HCT116 (cell line): ENCODE results near the gene KDM6B. TPM values are rescaled to one million over a fixed set of nuclear protein-coding genes. Genes with fewer than 3 reads are reported as not detected.
"Not testable (repeated sequence)": the region's sequence is repeated elsewhere in the genome, so short reads cannot be mapped to it uniquely, and the experiment has no call there.

Experiments
- ATAC-seq: fragments of 200-7000 bp; cut with Tn5 transposase; 2 replicates; pipeline ENCODE4 v1.9.1; 2020; ENCODE audit warnings: mild to moderate bottlenecking, moderate library complexity
- BruUV-seq: library from RNA; stranded (reverse); fragments of 400-500 nt; replicated peaks from 2 replicates; lab custom pipeline; 2021; lab: Mats Ljungman, UMichigan
- CTCF ChIA-PET: fragments of 300-600 bp; sonication (Branson Sonifier 250); formaldehyde crosslinking; loops from one replicate; lab custom pipeline; 2021; ENCODE audit warnings: antibody characterized with exemption; lab: Charles Lee
- POLR2A ChIA-PET: fragments of 300-600, 350-600 bp; sonication (Branson Sonifier 250); formaldehyde crosslinking; loops from one replicate; lab custom pipeline; 2021; ENCODE audit warnings: antibody characterized with exemption; lab: Charles Lee
- RAD21 ChIA-PET, 2 experiments: fragments of 300-600 bp; sonication (Branson Sonifier 250); formaldehyde crosslinking; loops; one replicate each; lab custom pipeline; 2023; ENCODE audit warnings: low total read pairs in 2 of 2; ENCODE audit not compliant: uncharacterized antibody in 2 of 2, unreplicated experiment in 2 of 2, low non-redundant PET in 1 of 2; lab: Charles Lee
- DNase-seq: peaks from one replicate; pipeline ENCODE4 v3.0.0-alpha.2; 2010; ENCODE audit warnings: low read depth, low spot score
- H2AFZ ChIP-seq: fragments of 200-600 bp; shearing (Covaris generic), sonication (generic); 2 replicates; pipeline ENCODE4 v1.6.1; 2017; ENCODE audit warnings: low read depth, mixed run types, mixed read lengths, antibody characterized with exemption, low read length; ENCODE audit not compliant: poor library complexity, severe bottlenecking
- H3K27ac ChIP-seq: 2 replicates; pipeline ENCODE4 v1.5.1; 2012; ENCODE audit warnings: low read depth, low read length
- H3K27me3 ChIP-seq: fragments of 200-600 bp; sonication (generic); 2 replicates; pipeline ENCODE4 v1.6.1; 2016; ENCODE audit warnings: mixed run types, low read length, mixed read lengths; ENCODE audit not compliant: insufficient read depth
- H3K36me3 ChIP-seq, 2 experiments: fragments of 200-500 bp in 1 of 2; fragments of 200-600 bp in 1 of 2; sonication (Bioruptor generic) in 1 of 2; sonication (generic) in 1 of 2; 2 replicates each; pipeline versions ENCODE4 v1.5.1 to v1.6.1; 2014 to 2016; ENCODE audit warnings: low read length in 2 of 2, inconsistent platforms in 1 of 2, mixed read lengths in 1 of 2, mixed run types in 1 of 2; ENCODE audit not compliant: insufficient read depth in 2 of 2, control insufficient read depth in 1 of 2
- H3K4me1 ChIP-seq, 2 experiments: fragments of 200-600 bp in 1 of 2; sonication (generic) in 1 of 2; 2 replicates each; pipeline versions ENCODE4 v1.5.1 to v1.6.1; 2012 to 2017; ENCODE audit warnings: low read length in 2 of 2, inconsistent platforms in 1 of 2, mild to moderate bottlenecking in 1 of 2, mixed read lengths in 1 of 2, mixed run types in 1 of 2, moderate library complexity in 1 of 2; ENCODE audit not compliant: insufficient read depth in 2 of 2, control insufficient read depth in 1 of 2
- H3K4me2 ChIP-seq: fragments of 200-600 bp; sonication (generic); 2 replicates; pipeline ENCODE4 v1.6.1; 2017; ENCODE audit warnings: mixed run types, low read length, mixed read lengths
- H3K4me3 ChIP-seq, 2 experiments: fragments of 200-600 bp in 1 of 2; sonication (generic) in 1 of 2; replicated peaks in 1 of 2; 2 replicates each; pipeline ENCODE4 v1.5.1; 2011 to 2016; ENCODE audit warnings: low read length in 2 of 2, control low read depth in 1 of 2, low read depth in 1 of 2, mild to moderate bottlenecking in 1 of 2, mixed read lengths in 1 of 2, mixed run types in 1 of 2
- H3K79me2 ChIP-seq: fragments of 200-600 bp; sonication (generic); 2 replicates; pipeline ENCODE4 v1.6.1; 2017; ENCODE audit warnings: mild to moderate bottlenecking, mixed run types, low read length, moderate library complexity, mixed read lengths; ENCODE audit not compliant: insufficient read depth
- H3K9ac ChIP-seq: fragments of 200-600 bp; sonication (generic); 2 replicates; pipeline ENCODE4 v1.6.1; 2016; ENCODE audit warnings: low read length, mixed read lengths
- H3K9me2 ChIP-seq: fragments of 200-600 bp; sonication (generic), shearing (Covaris generic); 2 replicates; pipeline ENCODE4 v1.6.1; 2017; ENCODE audit warnings: mixed run types, mild to moderate bottlenecking, moderate library complexity; ENCODE audit not compliant: insufficient read depth
- H3K9me3 ChIP-seq, 2 experiments: fragments of 200-500 bp in 1 of 2; fragments of 200-600 bp in 1 of 2; sonication (Bioruptor generic) in 1 of 2; sonication (generic) in 1 of 2; 2 replicates each; pipeline ENCODE4 v1.6.1; 2014 to 2017; ENCODE audit warnings: low read length in 2 of 2, mixed read lengths in 2 of 2, inconsistent platforms in 1 of 2, low read depth in 1 of 2, mild to moderate bottlenecking in 1 of 2, mixed run types in 1 of 2, moderate library complexity in 1 of 2; ENCODE audit not compliant: control insufficient read depth in 1 of 2, insufficient read depth in 1 of 2
- H4K20me1 ChIP-seq: fragments of 200-600 bp; sonication (generic), shearing (Covaris generic); 2 replicates; pipeline ENCODE4 v1.6.1; 2017; ENCODE audit warnings: mixed run types, mild to moderate bottlenecking, moderate library complexity; ENCODE audit not compliant: insufficient read depth
- CBX3 ChIP-seq: IDR thresholded peaks from 2 replicates; pipeline ENCODE4 v1.6.1; 2012; ENCODE audit warnings: low read depth
- CTCF ChIP-seq, 3 experiments: fragments of 200-600 bp in 1 of 3; sonication (generic) in 1 of 3; IDR thresholded peaks in 2 of 3; conservative IDR thresholded peaks in 1 of 3; 2 replicates each; pipeline ENCODE4 v1.5.1; 2012 to 2017; ENCODE audit warnings: low read depth in 2 of 3, low read length in 2 of 3, antibody characterized with exemption in 1 of 3, borderline replicate concordance in 1 of 3, control low read depth in 1 of 3, mild to moderate bottlenecking in 1 of 3, mixed read lengths in 1 of 3, mixed run types in 1 of 3, moderate library complexity in 1 of 3; ENCODE audit not compliant: insufficient read depth in 1 of 3
- ELF1 ChIP-seq: IDR thresholded peaks from 2 replicates; pipeline ENCODE4 v1.6.1; 2012; ENCODE audit warnings: low read depth, borderline replicate concordance
- EZH2 ChIP-seq: fragments of 200-600 bp; sonication (generic); IDR thresholded peaks from 2 replicates; pipeline ENCODE4 v1.6.1; 2017; ENCODE audit warnings: antibody characterized with exemption, mixed run types
- FOSL1 ChIP-seq: IDR thresholded peaks from 2 replicates; pipeline ENCODE4 v1.6.1; 2012; ENCODE audit warnings: low read depth
- JUND ChIP-seq: IDR thresholded peaks from 2 replicates; pipeline ENCODE4 v1.6.1; 2012
- MAX ChIP-seq: IDR thresholded peaks from 2 replicates; pipeline ENCODE4 v1.6.1; 2012
- POLR2AphosphoS5 ChIP-seq: IDR thresholded peaks from 2 replicates; pipeline ENCODE4 v1.6.1; 2011; ENCODE audit warnings: mild to moderate bottlenecking, low read depth, low read length, moderate library complexity
- REST ChIP-seq: IDR thresholded peaks from 2 replicates; pipeline ENCODE4 v1.6.1; 2012; ENCODE audit warnings: low read depth
- SP1 ChIP-seq: IDR thresholded peaks from 2 replicates; pipeline ENCODE4 v1.6.1; 2012; ENCODE audit warnings: low read depth
- TCF7L2 ChIP-seq: IDR thresholded peaks from 2 replicates; pipeline ENCODE4 v1.7.0; 2011; ENCODE audit warnings: borderline replicate concordance, inconsistent platforms; ENCODE audit not compliant: insufficient read depth, insufficient read length; ENCODE audit errors: extremely low read depth
- ZFX ChIP-seq: fragments of 450-650 bp; IDR thresholded peaks from 2 replicates; pipeline ENCODE4 v1.6.1; 2017
- intact Hi-C: fragments of 100-400 bp; cut with micrococcal nuclease; formaldehyde crosslinking; loops from 2 replicates; pipeline ENCODE4 v1.10.0; 2022
- total RNA-seq: library from RNA; stranded (reverse); gene quantifications from one replicate; pipeline ENCODE4 v1.2.1, GENCODE V29; 2021; ENCODE audit not compliant: unreplicated experiment

Gene KDM6B
- total RNA-seq, 1 experiment from 2014 or later, result 42.1 TPM

DNA sequence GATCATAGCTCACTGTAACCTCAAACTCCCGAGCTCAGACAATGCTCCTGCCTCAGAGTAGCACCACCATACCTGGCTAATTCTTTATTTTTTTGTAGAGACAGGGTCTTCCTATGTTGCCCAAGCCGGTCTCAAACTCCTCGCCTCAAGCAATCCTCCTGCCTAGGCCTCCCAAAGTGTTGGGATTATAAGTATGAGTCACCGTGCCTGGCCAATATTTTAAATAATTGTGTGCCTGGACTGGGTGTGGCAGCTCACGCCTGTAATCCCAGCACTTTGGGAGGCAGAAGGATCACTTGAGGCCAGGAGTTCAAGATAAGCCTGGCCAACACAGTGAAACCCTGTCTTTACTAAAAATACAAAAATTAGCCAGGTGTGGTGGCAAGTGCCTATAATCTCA lies 30.4 kb downstream of the KDM6B start:
- H4K20me1 ChIP-seq, H3K9me3 ChIP-seq, H3K4me3 ChIP-seq, H3K27ac ChIP-seq, DNase-seq, H2AFZ ChIP-seq, H3K9ac ChIP-seq, BruUV-seq, H3K9me2 ChIP-seq, intact Hi-C loops, H3K27me3 ChIP-seq: not testable (repeated sequence)
- TF ChIP-seq JUND, result peak; percentile 10; the same call in 1 of the 2 replicates
- 0 out of 2 replicates have a peak, but pooled peaks have one; percentile 19 for TF ChIP-seq MAX
- ChIA-PET CTCF (interaction anchor here (1.0 to 4.0 kb wide), 3 partner anchors 13 to 176 kb away, joined by 3 to 31 read pairs (median 4); no protein-coding TSS in a partner anchor), RAD21 (interaction anchor here (0.5 to 0.9 kb wide), 2 partner anchors 124 to 176 kb away, joined by 3 to 5 read pairs; no protein-coding TSS in a partner anchor), POLR2A (interaction anchor here (1.0 kb wide), 1 partner anchor 124 kb away, joined by 3 read pairs; no protein-coding TSS in a partner anchor)
- Histone ChIP-seq H3K36me3 (peaks cover 8 to 27% of the 10 kb centered on the region in 2 experiments; a peak in 3 of 4 replicates), H3K79me2 (peaks cover 17% of the 10 kb centered on the region), H3K4me2 (peak overlapping the region; percentile 17; the same call in 1 of the 2 replicates), H3K4me1 (peaks cover 3 to 15% of the 10 kb centered on the region in 2 experiments)
- peak; percentile 55 for ATAC-seq

- H3K9me2 ChIP-seq, result no peaks in the 10 kb centered on the region
- ATAC-seq, result peak; percentile 30; the same call in 1 of the 2 replicates
- no peaks in the 10 kb centered on the region for H4K20me1 ChIP-seq
- H3K27me3 ChIP-seq, result no peaks in the 10 kb centered on the region
- CTCF ChIA-PET, result interaction anchor here (4.0 kb wide), 1 partner anchor 175 kb away, joined by 31 read pairs; no protein-coding TSS in a partner anchor
- intact Hi-C loops, result no loop called here
- peaks cover 12% of the 10 kb centered on the region; the same call in 1 of the 2 replicates for H3K79me2 ChIP-seq
- POLR2A ChIA-PET, result interaction anchor here (0.6 kb wide), 1 partner anchor 10 kb away, joined by 4 read pairs; no protein-coding TSS in a partner anchor
- no peak overlapping the region for H3K4me3 ChIP-seq
- H3K9me3 ChIP-seq, result peaks cover 0 to 9% of the 10 kb centered on the region in 2 experiments; a peak in 1 of 4 replicates
- DNase-seq, result no peak
- H2AFZ ChIP-seq, result no peak overlapping the region
- peaks cover 8 to 20% of the 10 kb centered on the region in 2 experiments; a peak in 3 of 4 replicates for H3K36me3 ChIP-seq
- peaks cover 3 to 14% of the 10 kb centered on the region in 2 experiments; a peak in 3 of 4 replicates for H3K4me1 ChIP-seq
- no peak overlapping the region for H3K27ac ChIP-seq
- BruUV-seq, result no TSS peak
- RAD21 ChIA-PET, result no interaction called here
- no peak overlapping the region for H3K4me2 ChIP-seq
- no peak overlapping the region for H3K9ac ChIP-seq
- TF ChIP-seq CBX3, result no peak
- no peak for TF ChIP-seq TCF7L2
- no peak for TF ChIP-seq ELF1
- TF ChIP-seq REST, result no peak
- TF ChIP-seq MAX, result no peak
- TF ChIP-seq ZFX, result no peak
- TF ChIP-seq EZH2, result no peak
- TF ChIP-seq SP1, result no peak
- TF ChIP-seq FOSL1, result no peak
- TF ChIP-seq CTCF (IDR thresholded peaks at IDR 0.05 in 2 of 3, conservative IDR thresholded peaks at IDR 0.05 in 1 of 3; ENCODE audit: borderline replicate concordance in 1 of 3, insufficient read depth in 1 of 3, low read depth in 2 of 3, low read length in 2 of 3), result no peak
- no peak for TF ChIP-seq POLR2AphosphoS5
Observed at GRCh38 chr17:7864995-7865650, 31.1 kb downstream of the KDM6B start.
